Measurements from ENCODE around the gene N4BP2L2.
A peak's percentile ranks its signal among the peaks of the same experiment; 100 is the strongest.

The N4BP2L2 gene

DNA sequence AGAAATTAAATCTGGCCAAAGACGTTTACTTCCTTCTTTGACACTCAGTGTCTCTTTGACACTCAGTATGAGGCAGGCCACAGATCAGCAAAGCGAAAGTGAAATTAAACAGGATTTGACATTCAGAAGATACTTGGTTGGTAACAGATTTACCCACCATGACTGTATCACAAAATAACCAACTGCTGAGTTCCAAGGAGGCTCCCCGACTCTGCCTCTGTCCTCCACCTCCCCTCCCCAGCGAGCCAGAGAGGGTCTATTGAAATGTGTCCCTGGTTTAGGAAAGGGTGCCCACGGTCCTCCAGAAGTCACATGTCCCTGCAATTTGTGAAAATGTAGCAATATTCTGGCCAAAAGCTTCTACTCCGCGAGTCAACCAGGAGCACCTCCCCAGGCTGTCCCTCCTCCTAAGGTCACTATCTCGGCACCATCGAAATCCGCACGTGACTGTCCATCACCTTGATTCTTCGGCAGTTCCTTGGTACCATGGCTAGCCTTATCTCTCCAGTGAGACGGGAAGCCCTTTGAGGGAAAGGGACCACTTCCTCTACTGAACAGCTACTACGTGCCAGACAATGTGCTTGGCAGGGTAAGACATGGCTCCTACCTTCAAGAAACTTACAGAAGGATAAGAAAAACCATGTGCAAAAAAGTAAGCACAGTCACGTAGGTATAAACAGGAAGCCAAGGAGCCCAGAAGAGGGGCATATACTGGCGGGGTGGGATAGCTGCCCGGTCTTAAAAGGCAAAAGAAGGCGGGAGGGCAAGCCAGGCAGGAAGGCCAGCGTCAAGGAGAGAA, 112.2 kb downstream of the N4BP2L2 start:
- DNase-seq (ENCODE audit: low read depth in 2 of 2), result peak in 1 of 2 donors; percentile 18

DNA sequence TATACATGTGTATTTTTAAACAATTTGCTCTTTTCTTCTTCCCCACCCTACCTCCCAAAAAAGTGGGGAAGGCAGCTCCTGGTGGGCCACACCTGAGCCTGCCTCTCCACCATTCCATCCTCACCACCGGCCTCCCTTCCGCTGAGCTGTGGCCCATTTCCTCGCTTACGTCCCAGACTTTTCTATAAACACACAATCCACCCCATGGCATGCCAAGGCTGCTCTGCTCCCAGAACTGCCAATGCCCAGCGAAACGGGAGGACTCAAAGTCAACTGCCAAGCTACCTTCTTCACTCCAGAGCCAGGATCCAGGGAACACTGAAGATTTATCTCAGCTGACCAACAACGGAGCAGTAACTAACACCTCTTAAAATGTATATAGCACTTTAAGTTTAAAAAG, 113.4 kb downstream of the N4BP2L2 start:
- no peak for DNase-seq (ENCODE audit: low read depth in 2 of 2)

DNA sequence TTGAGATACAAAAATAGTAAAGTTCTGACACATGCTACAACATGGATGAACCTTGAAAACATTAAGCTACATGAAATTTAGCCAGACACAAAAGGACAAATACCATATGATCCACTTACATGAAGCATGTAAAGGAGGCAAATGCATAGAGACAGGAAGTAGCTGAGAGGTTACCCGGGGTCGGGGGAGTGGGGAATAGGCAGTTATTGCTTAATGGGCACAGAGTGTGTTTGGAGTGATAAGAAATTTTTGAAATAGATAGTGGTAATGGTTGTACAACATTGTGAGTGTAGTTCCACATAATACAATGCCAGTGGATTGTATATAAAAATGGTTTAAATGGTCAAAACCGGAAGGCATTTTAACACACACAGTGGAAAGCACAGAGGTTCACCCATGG, 115.0 kb downstream of the N4BP2L2 start:
- DNase-seq (ENCODE audit: low read depth in 2 of 2), result no peak

DNA sequence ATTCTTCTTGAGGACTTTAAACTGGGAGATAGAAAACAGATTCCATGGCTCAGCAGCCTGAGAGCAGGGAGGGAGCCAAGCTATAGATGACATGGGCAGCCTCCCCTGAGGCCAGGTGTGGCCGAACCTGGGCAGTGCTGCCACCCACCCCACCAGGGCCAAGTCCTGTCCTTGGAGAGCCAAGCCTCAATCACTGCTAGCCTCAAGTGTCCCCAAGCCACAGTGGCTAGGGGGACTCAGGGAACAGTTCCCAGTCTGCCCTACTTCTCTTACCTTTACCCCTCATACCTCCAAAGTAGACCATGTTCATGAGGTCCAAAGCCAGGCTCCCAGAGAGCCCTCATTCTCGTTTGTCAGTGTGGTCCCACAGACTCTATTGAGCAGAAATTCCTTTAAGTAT, 118.7 kb downstream of the N4BP2L2 start:
- DNase-seq (ENCODE audit: low read depth in 2 of 2), result no peak

DNA sequence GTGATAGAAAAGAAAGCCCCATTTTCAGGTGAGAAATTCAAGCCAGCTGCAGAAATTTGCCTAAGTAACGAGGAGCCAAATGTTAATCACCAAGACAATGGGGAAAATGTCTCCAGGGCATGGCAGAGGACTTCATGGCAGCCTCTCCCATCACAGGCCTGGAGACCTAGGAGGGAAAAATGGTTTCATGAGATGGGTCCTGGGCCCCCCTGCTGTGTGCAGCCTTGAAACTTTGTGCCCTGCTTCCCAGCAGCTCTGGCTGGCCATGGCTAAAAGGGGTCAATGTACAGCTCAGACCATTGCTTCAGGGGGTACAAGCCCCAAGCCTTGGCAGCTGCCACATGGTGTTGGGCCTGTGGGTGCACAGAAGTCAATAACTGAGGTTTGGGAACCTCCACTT, 120.6 kb downstream of the N4BP2L2 start:
- DNase-seq (ENCODE audit: low read depth in 2 of 2), result no peak

DNA sequence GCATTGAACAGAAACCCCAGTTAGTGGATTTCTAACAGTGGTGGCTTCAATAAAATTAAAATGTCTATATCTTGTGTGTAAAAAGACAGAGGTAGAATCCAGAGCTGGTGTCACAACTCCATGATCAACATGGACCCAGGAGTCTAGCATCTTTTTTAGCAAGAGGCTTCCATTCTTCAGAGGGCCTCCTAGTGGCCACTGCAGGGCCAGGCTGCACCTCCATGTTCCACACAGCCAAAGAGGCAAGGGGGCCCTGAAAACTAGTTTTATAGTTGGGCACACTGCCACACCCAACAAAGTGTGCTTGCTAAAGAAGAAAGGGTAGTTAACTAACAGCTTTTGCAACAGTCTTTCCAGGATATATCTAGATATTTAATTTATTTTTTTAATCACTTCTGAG, 123.6 kb downstream of the N4BP2L2 start:
- DNase-seq (ENCODE audit: low read depth in 2 of 2), result no peak

DNA sequence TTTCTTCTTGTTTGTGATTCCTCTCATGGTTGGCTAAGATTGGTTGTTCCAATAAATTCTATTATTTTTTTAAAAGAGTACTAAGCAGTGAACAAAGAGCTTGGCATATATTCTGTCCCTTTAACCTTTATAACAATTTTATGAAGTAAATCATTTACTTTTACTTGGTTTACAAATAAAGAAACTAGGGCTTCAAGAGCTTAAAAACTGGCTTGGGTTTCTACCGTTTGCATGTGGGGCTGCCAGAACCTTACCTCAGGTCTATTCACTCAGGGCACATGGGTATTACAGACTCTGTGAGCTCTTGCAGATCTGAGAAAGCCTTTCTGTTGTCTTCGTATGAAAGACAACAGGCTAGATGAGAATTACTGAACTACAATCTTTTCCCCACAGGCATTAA, 124.0 kb downstream of the N4BP2L2 start:
- no peak for DNase-seq (ENCODE audit: low read depth in 2 of 2)

DNA sequence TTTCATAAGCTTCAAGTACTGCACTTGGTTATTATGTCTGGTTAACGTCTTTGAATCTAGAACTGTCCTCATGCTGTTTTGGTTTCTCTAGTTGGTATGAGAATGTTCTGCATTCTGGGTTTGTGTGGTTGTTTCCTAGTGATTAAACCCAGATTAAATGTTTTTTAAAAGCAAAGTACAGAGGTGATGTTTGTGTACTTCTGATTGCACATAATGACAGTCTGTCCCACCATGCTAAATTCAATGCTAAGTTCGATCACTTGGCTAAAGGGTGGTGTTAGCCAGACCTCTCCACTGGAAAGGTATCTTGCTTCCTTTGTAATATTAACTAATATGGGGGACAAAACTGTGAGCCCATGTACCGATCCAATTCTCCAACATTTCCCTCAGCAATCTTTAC, 125.3 kb downstream of the N4BP2L2 start:
- no peak for DNase-seq (ENCODE audit: low read depth in 2 of 2)

DNA sequence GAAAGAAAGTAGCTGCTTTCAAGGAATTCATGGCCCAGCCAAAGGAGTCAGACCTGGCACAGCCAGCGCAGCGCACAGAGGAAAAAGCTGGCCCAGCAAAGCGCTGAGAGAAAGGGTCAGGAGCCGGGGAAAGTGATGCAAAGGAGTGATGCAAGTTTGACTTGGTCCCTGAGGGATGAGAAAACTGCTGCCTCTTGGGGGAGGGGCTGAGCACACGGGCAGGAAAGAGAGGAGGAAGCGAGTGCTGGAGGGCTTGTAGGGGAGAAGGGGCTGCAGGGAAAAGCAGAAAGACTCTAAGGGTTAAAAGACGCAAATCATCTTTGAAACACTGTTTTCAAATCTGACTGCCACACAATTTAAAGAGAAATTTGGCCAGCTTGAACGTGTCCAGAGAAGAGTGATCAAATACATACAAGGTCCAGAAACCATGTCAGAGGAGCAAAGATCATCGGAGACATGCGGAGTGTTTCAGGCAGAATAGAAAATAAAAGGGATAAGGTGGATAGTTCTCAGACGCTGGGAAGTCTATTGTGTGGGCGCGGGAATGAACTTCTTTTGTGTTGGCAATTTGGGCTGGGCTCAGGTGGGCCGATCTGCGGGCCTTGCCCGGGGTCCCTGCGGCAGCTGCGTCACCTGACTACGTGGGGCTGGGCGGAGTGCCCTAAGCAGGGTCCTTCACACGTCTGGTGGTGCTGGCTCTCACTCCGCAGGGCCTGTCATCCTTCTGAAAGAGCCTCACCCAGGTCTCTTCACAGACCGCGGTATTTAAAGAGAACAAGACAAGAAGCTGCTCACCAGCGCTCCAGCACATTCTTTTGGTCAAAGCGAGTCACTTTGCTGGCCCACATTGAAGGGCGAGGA, 128.8 kb downstream of the N4BP2L2 start:
- DNase-seq (ENCODE audit: low read depth in 2 of 2), result no peak

DNA sequence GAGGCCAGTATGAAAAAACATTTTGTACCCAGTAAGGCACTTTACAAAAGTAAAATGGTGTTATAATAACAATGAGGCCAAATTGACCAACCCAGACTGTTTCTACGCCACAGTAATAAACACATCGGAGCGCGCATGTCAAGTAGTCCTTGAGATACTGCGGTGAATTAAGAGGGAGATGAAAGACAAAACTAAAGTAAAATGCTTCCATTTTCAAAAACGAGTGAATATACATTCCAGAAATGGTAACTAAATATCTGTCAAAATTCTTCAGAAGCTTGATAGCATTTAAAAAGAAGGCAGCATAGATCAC, 129.6 kb downstream of the N4BP2L2 start:
- no peak for DNase-seq (ENCODE audit: low read depth in 2 of 2)

DNA sequence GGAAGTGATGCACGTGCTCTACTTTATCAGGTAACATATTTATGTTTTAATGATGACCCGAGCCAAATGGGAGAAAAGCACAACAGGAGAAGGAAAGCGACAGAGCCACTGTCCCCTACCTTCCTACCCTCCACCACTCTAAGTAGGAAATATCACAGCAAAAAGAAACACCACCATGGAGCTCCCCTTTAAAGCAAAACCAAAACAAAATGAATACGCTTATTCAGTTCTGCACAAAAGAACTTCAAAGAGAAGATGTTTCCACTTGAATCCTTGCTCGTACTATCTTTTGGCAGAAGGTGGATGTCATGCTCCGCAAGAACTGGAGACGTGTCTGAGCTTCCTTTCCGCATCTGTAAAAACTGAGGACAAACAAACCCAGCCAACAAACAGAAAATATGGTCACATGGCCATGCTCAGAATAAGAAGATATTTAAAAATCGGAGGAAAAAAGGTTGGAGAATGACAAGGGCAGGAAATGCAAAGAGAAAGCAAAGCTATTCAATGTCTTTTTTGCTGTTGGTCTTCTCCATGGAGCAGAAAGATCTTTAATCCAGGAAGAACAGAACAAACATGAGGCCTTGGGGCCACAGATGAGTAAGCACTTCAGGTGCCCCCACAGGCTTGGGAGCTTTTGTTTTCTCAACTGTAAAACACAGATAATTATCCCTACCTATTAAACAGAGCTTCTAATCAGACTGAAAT, 130.1 kb downstream of the N4BP2L2 start:
- no peak for DNase-seq (ENCODE audit: low read depth in 2 of 2)

DNA sequence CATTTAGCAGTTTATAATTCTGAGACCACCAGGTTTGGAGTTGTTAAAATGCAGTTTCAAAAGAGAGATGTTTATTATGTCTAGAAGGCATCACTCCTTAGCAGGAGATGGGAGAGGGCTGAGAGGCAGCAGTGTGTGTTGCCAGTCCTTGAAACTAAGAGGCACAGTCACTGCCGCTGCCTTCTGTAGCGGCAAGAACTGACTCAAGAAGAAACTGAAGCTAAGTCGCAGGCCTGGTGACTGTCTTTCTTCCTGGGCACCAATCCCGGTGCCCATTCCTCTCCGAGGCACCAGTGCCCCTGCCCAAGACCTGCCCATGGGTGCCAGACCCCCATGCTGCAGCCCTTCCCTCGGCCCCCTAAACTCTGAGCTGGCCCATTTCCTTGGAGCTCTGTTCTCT, 130.7 kb downstream of the N4BP2L2 start:
- no peak for DNase-seq (ENCODE audit: low read depth in 2 of 2)

DNA sequence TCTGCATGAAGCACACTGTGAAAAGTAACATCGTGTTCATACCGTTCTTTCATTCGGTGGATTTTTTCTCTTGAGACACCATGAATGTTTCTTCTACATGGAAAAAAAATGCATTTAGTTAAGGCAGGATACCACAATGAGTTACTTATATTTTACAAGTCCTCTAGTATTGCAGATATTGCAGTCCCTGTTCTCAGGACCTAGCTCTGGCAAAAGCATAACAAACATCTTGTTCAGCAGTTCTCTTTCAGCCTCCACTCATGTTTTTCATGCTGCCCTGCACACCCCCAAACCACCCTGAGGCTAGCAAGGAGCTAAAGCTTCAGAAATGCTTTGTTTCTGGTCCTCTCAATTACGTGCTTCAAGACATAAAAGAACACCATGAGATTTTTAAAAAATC, 135.5 kb downstream of the N4BP2L2 start:
- no peak for DNase-seq (ENCODE audit: low read depth in 2 of 2)

DNA sequence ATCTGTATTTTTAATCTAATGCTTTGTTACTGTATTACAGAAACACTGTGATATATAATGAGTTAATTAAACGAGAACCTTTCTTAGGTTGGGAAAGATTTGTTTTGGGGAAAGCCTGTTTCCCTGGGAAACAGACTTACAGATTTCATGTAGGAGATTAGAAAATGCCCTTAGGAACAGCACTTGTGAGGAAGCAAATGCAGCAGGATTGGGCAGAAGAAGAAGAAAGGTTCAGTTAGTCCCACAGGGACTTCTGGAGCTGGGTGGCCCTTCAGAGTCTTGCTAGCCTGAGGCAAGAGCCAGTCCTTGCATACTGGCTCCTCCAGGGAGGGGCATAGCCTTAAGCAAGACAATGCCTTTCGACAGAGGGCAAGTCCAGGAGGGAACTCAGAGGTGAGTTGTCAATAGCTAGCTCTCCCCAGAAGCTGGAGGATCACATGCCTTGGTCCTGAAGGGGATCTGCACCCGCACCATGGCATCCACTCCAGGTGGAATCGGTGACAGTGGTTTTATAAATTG, 147.4 kb downstream of the N4BP2L2 start:
- DNase-seq (ENCODE audit: low read depth in 2 of 2), result no peak

DNA sequence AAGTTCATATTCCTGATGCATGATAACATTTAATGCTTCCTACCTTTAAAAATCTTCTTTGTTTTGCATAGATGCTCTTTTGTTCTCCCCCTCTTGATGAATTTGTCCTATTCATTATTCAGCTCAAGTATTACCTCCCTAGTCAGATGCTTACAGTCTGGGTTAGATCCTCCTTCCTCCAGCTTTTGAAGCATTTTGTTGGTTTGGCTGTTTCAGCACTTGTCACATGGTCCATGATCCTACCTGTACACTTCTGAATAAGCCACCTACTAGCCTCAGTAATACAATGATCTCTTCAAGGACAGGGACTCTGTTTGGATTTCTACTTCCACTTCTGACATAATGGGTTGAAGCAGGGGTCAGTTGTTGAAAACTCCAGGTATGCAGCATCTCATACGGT, 148.1 kb downstream of the N4BP2L2 start:
- DNase-seq (ENCODE audit: low read depth in 2 of 2), result no peak

DNA sequence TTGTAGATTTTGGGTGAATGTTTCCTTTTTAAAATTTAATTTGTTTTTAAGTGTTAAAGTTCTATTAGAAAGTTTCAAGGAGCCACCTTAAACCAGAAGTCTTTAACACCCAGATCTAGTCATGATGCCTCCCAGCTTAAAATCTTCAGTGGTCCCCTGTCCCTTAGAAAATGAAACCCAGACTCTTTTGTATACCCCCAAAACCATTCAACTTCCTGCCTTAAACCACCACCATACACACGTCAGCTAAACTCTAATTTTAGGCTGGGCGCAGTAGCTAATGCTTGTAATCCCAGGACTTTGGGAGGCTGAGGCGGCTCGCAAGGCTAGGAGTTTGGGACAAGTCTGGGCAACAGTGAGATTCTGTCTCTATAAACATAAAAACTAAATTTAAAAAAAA, 148.5 kb downstream of the N4BP2L2 start:
- no peak for DNase-seq (ENCODE audit: low read depth in 2 of 2)

DNA sequence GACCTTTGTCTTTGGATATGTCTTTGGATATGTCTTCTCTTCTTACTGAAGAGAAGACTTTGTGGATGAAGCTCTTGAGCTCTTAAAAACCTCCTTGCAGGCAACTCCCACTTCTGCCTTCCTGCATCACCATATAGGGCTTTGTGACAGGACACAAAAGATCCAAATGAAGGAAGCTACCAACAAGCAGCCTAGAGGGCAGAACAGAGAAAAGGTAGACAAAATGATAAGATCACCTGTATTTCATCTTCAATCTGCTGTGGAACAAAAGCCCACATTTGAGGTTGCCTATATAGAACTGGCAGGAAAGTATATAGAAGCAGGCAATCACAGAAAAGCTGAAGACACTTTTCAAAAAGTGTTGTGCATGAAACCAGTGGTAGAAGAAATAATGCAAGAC, 153.2 kb downstream of the N4BP2L2 start:
- DNase-seq (ENCODE audit: low read depth in 2 of 2), result no peak

DNA sequence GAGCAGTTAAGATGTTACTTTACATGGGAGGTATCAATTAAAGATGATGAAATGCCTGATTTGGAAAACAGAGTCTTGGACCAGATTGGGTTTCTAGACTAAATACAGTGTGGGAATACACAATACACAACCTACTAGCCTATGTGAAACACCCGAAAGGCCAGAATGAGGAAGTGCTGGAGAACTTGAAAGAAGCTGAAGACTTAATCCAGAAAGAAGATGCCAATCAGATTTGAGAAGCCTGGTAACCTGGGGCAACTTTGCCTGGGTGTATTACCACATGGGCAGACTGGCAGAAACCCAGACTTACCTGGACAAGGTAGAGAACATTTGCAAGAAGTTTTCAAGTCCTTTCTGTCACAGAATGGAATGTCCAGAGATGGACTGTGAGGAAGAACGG, 153.9 kb downstream of the N4BP2L2 start:
- no peak for DNase-seq (ENCODE audit: low read depth in 2 of 2)

DNA sequence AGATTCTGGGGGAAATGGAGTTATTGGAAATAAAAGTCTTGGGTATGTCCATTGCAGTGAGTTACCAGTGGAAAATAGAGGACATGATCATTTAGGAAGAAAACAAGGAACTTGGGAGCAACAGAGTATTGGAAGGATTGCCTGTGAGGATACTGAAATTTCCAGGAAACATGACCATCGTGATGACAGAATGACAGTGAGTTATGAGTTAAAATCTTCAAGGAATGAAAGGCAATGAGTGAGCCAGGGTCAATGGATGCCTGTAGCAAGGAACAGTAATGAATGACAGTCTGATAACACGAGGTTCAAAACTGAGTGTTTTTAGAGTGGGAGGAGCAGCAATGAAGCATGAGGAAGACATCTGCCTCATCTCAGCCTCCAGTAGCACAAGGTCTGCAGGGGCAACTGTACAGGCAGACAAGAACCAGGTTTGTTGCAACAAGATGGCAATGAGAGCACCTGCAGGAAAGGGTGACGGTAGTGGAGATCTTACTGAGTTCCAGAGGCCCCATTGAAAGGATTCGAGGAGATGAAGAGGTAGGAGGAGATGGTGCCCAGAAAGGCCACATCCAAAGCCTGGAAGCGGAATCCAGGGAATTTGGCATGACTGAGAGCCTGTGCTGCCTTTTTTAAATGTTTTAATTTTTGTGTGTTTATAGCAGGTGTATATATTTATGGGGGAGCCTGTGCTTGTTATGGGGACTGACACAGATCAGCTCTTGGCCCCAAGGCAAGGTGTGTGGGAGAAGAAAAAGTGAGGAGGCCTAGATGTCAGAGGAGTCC, 154.6 kb downstream of the N4BP2L2 start:
- no peak for DNase-seq (ENCODE audit: low read depth in 2 of 2)

Data from stimulated activated CD8-positive, alpha-beta memory T cell treated with anti-CD3 and anti-CD28 coated beads, Interleukin-15, amount 100 ng/mL, for 4 hours (primary cell).